Measurements from ENCODE around the gene VPS72. TPM values are rescaled to one million over a fixed set of nuclear protein-coding genes. Genes with fewer than 3 reads are reported as not detected.

VPS72 gene, protein sequence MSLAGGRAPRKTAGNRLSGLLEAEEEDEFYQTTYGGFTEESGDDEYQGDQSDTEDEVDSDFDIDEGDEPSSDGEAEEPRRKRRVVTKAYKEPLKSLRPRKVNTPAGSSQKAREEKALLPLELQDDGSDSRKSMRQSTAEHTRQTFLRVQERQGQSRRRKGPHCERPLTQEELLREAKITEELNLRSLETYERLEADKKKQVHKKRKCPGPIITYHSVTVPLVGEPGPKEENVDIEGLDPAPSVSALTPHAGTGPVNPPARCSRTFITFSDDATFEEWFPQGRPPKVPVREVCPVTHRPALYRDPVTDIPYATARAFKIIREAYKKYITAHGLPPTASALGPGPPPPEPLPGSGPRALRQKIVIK
- total RNA-seq (2022; extraction: Qiagen RNA extraction; ENCODE audit: low read depth), result 42.3 to 58.6 TPM (median 46.7 TPM) in 5 replicates

GRCh38 chr1:151189637-151190445 is at the start of gene VPS72:
TSS of gene VPS72 (minus strand) at chr1:151190197. CDS start at chr1:151190121, 76 bp downstream.

DNA sequence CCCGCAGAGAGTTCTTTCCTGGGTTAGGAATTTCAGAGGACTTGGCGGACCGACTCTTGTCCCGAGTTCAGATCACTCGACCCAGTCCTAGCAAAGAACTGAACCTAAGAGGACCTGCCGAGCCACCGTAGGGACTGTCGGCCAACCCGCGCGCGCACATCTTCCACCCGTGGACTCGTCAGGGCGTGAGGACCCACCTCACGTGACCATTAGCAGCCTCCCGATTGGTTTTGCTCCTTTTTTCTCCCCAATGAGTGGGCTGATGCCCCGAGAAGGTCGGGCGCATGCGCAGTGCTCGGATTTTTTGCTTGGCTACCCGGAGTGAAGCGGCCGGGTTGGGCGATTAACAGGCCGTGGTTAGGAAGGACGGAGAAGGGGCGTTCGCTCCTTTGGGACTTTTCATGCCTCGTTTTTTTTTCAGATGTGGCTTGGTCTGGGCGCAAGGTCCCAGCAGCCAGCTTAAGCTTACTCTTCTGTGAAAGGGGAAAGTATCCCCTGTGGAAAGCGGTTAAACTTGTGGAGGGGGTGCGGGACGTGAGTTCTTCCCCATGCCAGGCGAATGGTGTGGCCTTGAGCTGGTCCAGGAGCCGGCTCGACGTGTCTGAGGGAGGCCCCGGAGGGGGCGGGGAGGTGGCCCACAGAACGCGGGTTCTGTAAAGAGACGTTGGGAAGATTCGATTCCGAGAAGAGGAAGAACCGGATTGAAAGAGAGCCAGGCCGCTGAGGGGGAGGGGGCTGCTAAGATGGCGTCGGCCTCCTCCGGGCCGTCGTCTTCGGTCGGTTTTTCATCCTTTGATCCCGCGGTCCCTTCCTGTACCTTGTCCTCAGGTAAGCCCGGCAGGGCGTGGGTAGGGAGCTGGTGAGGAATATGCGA is 8.5 kb upstream of the VPS72 start, which contains the start of gene PIP5K1A:
Gene PIP5K1A (plus strand): TSS at position 299 of the 874 bp plus-strand sequence. CDS start 445 bp downstream, at position 744.

GRCh38 chr1:151175863-151176262 is 14.1 kb downstream of the VPS72 start, which contains the start of gene TMOD4:
TSS of gene TMOD4 (minus strand) at chr1:151175981. CDS start at chr1:151174875, 1,106 bp downstream.

GRCh38 chr1:151165738-151166504 is 24.1 kb downstream of the VPS72 start, which contains the start of the genes LYSMD1 and SCNM1:
TSS of gene LYSMD1 (minus strand) at chr1:151165902. CDS start at chr1:151165258, 644 bp downstream.
TSS of gene SCNM1 (plus strand) at chr1:151166144. CDS start at chr1:151166153, 9 bp downstream.

GRCh38 chr1:151156515-151156819 is 33.5 kb downstream of the VPS72 start, which contains the start of gene TNFAIP8L2:
TSS of gene TNFAIP8L2 (plus strand) at chr1:151156649. CDS start at chr1:151158698, 2,049 bp downstream.

DNA sequence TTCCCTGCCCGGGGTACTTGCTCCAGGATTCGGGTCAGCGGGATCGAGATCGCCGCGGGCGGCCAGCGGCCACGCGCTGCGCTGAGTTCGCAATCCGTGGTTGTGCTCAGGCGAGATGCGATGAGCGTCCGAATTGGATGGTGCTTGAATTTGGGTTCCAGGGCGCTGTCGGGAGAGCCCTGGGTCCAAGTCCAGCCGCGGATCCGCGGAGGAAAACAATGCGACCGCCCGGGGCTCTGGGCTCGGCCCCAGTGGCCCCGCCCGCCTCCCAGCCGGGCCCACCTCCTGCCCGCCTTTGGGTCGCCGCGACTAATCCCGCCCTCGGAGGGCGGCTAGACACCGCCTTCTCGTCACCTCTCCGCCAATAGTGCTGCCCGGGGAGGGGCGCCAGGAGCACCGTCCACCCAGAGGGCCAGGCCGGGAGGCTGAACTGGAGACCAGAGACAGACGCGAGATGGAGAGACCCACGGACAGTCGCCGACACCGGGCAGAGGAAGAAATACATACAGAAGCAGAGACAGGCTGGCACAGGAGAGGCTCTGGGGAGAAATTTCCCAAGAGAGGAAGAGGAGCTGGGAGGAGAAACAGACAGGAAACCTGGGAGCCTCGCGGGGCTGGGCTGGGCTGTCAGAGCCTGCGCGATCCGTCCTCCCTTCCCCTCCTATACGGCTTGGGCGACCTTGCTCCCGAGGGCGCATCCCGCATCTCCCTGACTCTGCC is 43.4 kb downstream of the VPS72 start, which contains the start of gene SEMA6C:
Gene SEMA6C (minus strand): TSS at position 220 of the 720 bp plus-strand sequence. CDS start 4,010 bp downstream, outside the sequence.

Other genes starting within 250 kb of the VPS72 start
- gene CERS2, start 215.4 kb downstream of the VPS72 start, total RNA-seq (2022; extraction: Qiagen RNA extraction; ENCODE audit: low read depth), result 240 to 254 TPM (median 248 TPM) in 5 replicates
- 0.71 to 1.3 TPM (median 0.99 TPM) in 5 replicates for gene ANXA9, start 207.9 kb downstream of the VPS72 start, total RNA-seq (2022; extraction: Qiagen RNA extraction; ENCODE audit: low read depth)
- gene MINDY1, start 183.3 kb downstream of the VPS72 start, total RNA-seq (2022; extraction: Qiagen RNA extraction; ENCODE audit: low read depth), result 2.6 to 3.6 TPM (median 3.5 TPM) in 5 replicates
- 10.8 to 15.9 TPM (median 14.0 TPM) in 5 replicates for gene PRUNE1, start 181.7 kb downstream of the VPS72 start, total RNA-seq (2022; extraction: Qiagen RNA extraction; ENCODE audit: low read depth)
- gene BNIPL, start 153.6 kb downstream of the VPS72 start, total RNA-seq (2022; extraction: Qiagen RNA extraction; ENCODE audit: low read depth), result 0.05 to 0.24 TPM (median 0.12 TPM) in 4 of 5 replicates, not detected in the other
- 5.3 to 8.6 TPM (median 6.4 TPM) in 5 replicates for gene C1orf56, start 142.4 kb downstream of the VPS72 start, total RNA-seq (2022; extraction: Qiagen RNA extraction; ENCODE audit: low read depth)
- 83.0 to 88.9 TPM (median 84.7 TPM) in 5 replicates for gene CDC42SE1, start 130.6 kb downstream of the VPS72 start, total RNA-seq (2022; extraction: Qiagen RNA extraction; ENCODE audit: low read depth)
- 12.5 to 18.3 TPM (median 17.0 TPM) in 5 replicates for gene MLLT11, start 129.8 kb downstream of the VPS72 start, total RNA-seq (2022; extraction: Qiagen RNA extraction; ENCODE audit: low read depth)
- 2.9 to 3.5 TPM (median 3.0 TPM) in 5 replicates for gene GABPB2, start 119.4 kb downstream of the VPS72 start, total RNA-seq (2022; extraction: Qiagen RNA extraction; ENCODE audit: low read depth)
- 0.91 to 2.9 TPM (median 1.8 TPM) in 5 replicates for gene SEMA6C, start 43.6 kb downstream of the VPS72 start, total RNA-seq (2022; extraction: Qiagen RNA extraction; ENCODE audit: low read depth)
- not detected in 5 replicates for gene TNFAIP8L2, start 33.5 kb downstream of the VPS72 start, total RNA-seq (2022; extraction: Qiagen RNA extraction; ENCODE audit: low read depth)
- gene LYSMD1, start 24.3 kb downstream of the VPS72 start, total RNA-seq (2022; extraction: Qiagen RNA extraction; ENCODE audit: low read depth), result 5.1 to 7.7 TPM (median 5.8 TPM) in 5 replicates
- 42.4 to 52.8 TPM (median 47.8 TPM) in 5 replicates for gene SCNM1, start 24.1 kb downstream of the VPS72 start, total RNA-seq (2022; extraction: Qiagen RNA extraction; ENCODE audit: low read depth)
- 0.31 to 0.33 TPM in 2 of 5 replicates, not detected in the others for gene TMOD4, start 14.2 kb downstream of the VPS72 start, total RNA-seq (2022; extraction: Qiagen RNA extraction; ENCODE audit: low read depth)
- 48.7 to 54.3 TPM (median 49.8 TPM) in 5 replicates for gene PIP5K1A, start 8.4 kb upstream of the VPS72 start, total RNA-seq (2022; extraction: Qiagen RNA extraction; ENCODE audit: low read depth)
- 168 to 195 TPM (median 180 TPM) in 5 replicates for gene PSMD4, start 64.5 kb upstream of the VPS72 start, total RNA-seq (2022; extraction: Qiagen RNA extraction; ENCODE audit: low read depth)
- 10.8 to 14.8 TPM (median 12.6 TPM) in 5 replicates for gene ZNF687, start 92.1 kb upstream of the VPS72 start, total RNA-seq (2022; extraction: Qiagen RNA extraction; ENCODE audit: low read depth)
- 23.4 to 27.4 TPM (median 27.0 TPM) in 5 replicates for gene PI4KB, start 137.2 kb upstream of the VPS72 start, total RNA-seq (2022; extraction: Qiagen RNA extraction; ENCODE audit: low read depth)
- 20.1 to 24.6 TPM (median 23.8 TPM) in 5 replicates for gene RFX5, start 157.1 kb upstream of the VPS72 start, total RNA-seq (2022; extraction: Qiagen RNA extraction; ENCODE audit: low read depth)
- gene SELENBP1, start 182.5 kb upstream of the VPS72 start, total RNA-seq (2022; extraction: Qiagen RNA extraction; ENCODE audit: low read depth), result 6.1 to 8.0 TPM (median 6.9 TPM) in 5 replicates
- gene PSMB4, start 209.4 kb upstream of the VPS72 start, total RNA-seq (2022; extraction: Qiagen RNA extraction; ENCODE audit: low read depth), result 379 to 439 TPM (median 422 TPM) in 5 replicates

Data from A549 treated with GW870086 at 1 μM for 4 hours (cell line).